K562 (cell line): ENCODE data around the gene MCAT.
"Not testable (repeated sequence)": the region's sequence is repeated elsewhere in the genome, so short reads cannot be mapped to it uniquely, and the experiment has no call there.

ENCODE experiments used
- CHD7 ChIP-seq: fragments of 200-600 bp; sonication (generic); IDR thresholded peaks from one replicate; pipeline ENCODE4 v1.6.1; 2012; ENCODE audit warnings: mild to moderate bottlenecking, low read depth, low read length, inconsistent platforms
- CTCF ChIP-seq, 3 experiments: IDR thresholded peaks in 2 of 3; conservative IDR thresholded peaks in 1 of 3; 2 replicates each; pipeline ENCODE4 v1.5.1; 2011 to 2012; ENCODE audit warnings: low read length in 3 of 3, mild to moderate bottlenecking in 3 of 3, control low read depth in 2 of 3, improper control_type of control experiment in 1 of 3, inconsistent platforms in 1 of 3, low read depth in 1 of 3, mixed read lengths in 1 of 3, moderate library complexity in 1 of 3; ENCODE audit not compliant: insufficient read depth in 2 of 3
- DNMT1 ChIP-seq: fragments of 450-650 bp; IDR thresholded peaks from 2 replicates; pipeline ENCODE4 v1.6.1; 2016; ENCODE audit warnings: antibody characterized with exemption, mild to moderate bottlenecking
- PRDM10 ChIP-seq: fragments of 450-650 bp; IDR thresholded peaks from 2 replicates; pipeline ENCODE4 v1.6.1; 2018; ENCODE audit not compliant: partially characterized antibody
- RFX5 ChIP-seq: IDR thresholded peaks from 2 replicates; pipeline ENCODE4 v1.6.1; 2011; ENCODE audit warnings: low read depth, mild to moderate bottlenecking, improper control_type of control experiment, low read length
- THRA ChIP-seq: fragments of 450-650 bp; IDR thresholded peaks from 2 replicates; pipeline ENCODE4 v1.6.1; 2017; ENCODE audit warnings: mild to moderate bottlenecking, moderate library complexity
- U2AF2 ChIP-seq: fragments of 200-400 bp; formaldehyde crosslinking; optimal IDR thresholded peaks from 2 replicates; pipeline ENCODE3; 2017; ENCODE audit warnings: low read depth, mild to moderate bottlenecking, low read length
- ZMIZ1 ChIP-seq, 2 experiments: fragments of 150-350 bp in 1 of 2; IDR thresholded peaks; 2 replicates each; pipeline ENCODE4 v1.6.1; 2012 to 2016; ENCODE audit warnings: low read depth in 2 of 2, low read length in 2 of 2, mild to moderate bottlenecking in 1 of 2, moderate library complexity in 1 of 2
- ZNF174 ChIP-seq: fragments of 250-450 bp; sonication (Bioruptor Pico); IDR thresholded peaks from 2 replicates; pipeline ENCODE4 v1.4.0; 2020; ENCODE audit warnings: mild to moderate bottlenecking

GRCh38 chr22:43146332-43146731 is 3.1 kb upstream of the MCAT start:
- TF ChIP-seq CTCF (IDR thresholded peaks at IDR 0.05 in 2 of 3, conservative IDR thresholded peaks at IDR 0.05 in 1 of 3; ENCODE audit: insufficient read depth in 2 of 3, low read depth in 1 of 3, low read length in 3 of 3); ZNF174 (CRISPR knock-in tag); ZMIZ1 (IDR thresholded peaks at IDR 0.05; ENCODE audit: low read depth in 2 of 2, low read length in 2 of 2); CHD7; U2AF2; THRA; RFX5; PRDM10; DNMT1: not testable (repeated sequence)
